HG03575 (cell line): ENCODE measurements around the gene WSCD1.

Source experiments
- ATAC-seq: cut with Tn5 transposase; IDR thresholded peaks from one replicate; pipeline ENCODE4 v1.9.1; 2021; ENCODE audit not compliant: unreplicated experiment, insufficient number of reproducible peaks, low FRiP score; ENCODE audit errors: extremely low read depth

WSCD1 gene

DNA sequence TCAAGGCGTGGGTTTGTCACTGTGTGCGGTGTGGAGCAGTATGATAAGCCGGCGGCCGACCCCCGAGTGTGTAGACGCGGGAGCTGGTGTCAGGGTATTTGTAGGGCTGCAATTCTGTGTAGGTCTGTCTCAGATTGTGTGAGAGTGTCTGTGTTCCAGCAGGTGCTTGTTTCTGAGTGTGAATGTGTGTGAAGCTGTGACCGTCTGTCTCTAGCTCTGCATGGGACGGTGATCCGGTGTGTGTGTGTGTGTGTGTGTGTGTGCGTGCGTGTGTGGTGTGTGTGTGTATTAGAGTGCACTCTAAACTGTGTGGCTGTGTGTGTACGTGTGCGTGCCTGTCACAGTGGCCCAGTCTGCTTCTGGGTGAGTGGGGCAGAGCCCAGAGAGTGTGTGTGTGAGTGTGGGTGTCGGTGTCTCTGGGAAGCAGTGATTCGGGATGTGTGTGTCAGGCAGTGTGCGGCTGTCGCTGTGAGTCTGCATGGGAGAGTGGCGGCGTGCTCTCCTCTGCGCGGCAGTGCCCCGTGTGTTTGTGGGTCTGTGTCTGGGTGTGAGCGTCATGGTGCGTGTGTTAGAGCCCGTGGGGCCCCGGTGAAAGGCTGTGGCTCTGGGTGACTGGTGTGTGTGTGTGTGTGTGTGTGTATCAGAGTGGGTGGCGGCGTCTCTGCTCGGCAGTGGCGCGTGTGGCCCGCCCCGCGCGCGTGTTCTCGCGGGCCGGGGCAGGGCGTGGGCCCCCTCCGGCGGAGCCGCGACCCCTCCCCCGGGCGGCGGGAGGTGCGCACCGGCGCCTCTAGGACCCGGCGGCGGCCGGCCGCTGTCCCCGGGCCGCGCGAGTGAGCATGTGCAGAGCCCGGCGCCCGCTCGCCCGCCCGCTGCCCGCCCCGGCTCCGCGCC, at the start of gene WSCD1:
WSCD1 (plus strand) TSS at position 841 of the 891 bp plus-strand sequence. CDS start 10,280 bp downstream, outside the sequence.
- ATAC-seq, result no peak

DNA sequence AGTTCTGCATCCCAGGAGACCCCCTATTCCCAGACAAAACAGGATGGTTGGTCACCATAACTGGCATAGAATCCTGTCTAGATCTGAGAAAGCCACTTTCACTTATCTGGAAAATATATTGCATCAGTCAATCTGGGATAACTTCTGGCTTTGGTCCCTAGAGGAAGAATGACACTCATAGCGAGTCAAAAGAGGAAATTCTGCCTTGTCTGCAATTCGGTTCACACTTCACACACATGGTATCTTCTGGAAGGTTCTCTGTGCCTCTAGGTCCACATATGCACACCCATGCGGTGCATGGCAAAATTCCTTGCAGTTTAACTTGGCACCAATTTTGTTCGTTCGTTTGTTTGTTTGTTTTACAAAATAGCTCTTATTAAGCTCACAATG, 49.2 kb upstream of the WSCD1 start:
- ATAC-seq, result no peak

DNA sequence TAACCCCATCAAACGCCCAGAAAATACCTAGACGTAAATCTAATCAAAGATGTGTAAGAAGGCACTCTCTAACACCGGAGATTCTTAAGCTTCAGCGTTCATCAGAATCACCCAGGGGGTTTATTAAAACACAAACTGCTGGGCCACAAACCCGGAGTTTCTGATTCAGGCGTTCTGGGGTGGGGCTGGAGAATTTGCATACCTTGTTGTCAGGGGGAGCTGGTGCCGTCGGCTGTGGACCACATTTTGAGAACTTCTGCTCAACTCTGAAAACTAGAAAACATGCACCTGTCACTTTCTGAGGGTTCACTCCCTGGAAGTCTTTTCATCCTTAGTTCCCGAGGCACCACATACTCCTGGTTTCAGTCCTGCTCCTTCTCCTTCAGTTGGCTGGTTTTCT, 48.6 kb upstream of the WSCD1 start:
- ATAC-seq, result no peak

DNA sequence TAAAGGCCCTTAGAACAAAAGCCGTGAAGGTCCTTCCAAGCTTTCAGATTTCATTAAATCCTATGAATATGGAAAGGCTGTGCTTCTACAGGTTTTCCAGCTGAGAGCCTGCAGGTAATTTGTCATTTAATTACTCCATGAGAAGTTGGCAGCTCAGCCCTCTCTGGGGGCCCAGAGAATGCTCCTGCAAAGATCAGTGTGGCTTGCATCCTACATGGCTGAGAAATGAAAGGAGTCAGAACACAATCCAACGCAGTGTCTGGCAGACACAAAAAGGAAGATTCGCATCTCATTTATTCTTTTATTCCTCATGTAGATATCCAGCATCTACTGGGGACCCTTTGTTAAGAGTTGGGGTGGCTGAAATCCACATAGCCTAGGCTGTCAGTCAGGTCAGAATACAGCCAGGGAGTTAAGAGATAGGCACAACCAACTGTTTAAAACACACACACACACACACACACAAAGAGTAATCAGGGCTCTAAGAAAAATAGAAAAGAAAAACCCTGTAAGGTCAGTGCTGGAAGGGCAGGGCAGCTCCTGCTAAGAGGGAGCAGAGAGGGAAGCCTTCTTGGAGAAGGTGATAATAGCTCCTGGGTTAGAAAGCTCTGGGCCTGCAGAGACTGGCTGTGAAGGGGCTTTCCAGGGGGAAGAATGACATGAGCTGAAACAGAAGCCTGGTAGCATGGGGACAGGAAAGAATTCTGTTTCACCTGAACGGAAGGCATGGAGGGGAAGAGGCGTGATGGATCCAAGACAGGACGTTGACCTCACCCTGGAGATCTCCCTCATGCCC, 46.9 kb upstream of the WSCD1 start:
- no peak for ATAC-seq

DNA sequence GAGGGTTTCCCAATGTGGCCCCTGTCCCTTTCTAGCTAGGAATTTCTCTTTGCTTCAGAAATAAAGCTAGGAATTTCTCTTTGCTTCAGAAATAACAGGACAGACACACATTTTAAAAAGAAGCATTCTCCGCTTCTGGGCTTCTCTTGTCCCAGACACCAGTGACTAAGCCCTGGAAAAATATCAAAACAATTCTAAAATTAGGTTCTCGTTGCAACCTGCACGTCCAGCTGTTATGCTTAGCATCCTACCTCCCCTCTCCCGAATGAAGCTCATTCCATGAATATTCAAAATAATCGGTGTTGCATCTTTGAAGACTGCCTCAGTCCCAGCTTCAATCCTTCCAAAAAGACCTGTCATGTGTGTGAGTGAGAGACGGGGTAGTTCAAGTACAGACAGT, 45.6 kb upstream of the WSCD1 start:
- ATAC-seq, result no peak

DNA sequence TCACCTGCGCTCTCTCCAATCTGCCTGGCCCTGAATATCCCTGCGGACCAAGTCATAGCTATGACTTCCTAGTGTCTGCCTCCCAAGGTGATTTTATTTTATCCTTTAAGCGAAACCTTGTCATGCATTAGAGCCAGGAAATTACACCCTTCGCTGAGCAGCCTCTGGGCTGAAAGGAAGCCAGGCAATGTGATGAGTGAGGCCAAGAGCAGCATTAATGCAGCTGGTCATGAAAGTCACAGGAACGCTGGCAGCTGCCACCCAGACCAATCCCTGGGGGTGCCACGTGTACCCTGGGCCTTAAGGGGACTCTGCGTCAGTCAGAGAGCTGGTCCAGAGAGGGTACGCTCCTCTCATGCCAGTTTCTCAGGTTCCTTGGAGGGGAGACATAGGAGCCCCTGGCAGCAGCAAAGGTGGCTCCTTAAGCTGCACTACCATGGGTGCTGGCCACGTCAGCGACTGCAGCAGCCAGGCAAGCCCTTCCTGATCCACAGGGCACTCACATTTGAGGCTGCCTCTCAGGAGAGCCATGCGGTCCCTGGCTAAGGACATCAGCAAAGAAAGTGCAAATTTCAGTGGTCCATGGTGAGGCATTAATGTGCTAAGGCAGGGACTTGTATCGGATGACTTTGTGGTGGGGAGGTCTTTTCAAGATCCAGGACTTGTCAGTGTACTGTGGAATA, 42.7 kb upstream of the WSCD1 start:
- ATAC-seq, result no peak

DNA sequence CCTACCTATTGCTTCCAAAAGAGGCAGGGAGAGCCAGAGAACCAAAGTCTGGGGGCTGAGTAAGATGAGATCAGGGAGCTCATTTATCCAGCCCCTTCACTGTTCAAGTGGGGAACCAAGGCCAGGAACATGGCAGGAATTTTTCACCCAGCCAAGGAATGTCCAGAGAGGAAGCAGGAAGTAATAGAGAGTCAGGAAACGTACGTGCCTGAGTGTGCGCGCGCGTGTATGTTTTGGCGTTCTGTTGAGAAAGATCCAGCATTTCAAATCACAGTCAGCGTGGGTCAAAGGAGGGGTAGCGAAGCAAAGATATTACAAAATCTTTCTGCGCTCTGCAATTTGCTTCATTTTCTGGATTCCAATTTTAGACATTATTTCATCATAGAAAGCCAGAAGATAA, 41.9 kb upstream of the WSCD1 start:
- no peak for ATAC-seq

DNA sequence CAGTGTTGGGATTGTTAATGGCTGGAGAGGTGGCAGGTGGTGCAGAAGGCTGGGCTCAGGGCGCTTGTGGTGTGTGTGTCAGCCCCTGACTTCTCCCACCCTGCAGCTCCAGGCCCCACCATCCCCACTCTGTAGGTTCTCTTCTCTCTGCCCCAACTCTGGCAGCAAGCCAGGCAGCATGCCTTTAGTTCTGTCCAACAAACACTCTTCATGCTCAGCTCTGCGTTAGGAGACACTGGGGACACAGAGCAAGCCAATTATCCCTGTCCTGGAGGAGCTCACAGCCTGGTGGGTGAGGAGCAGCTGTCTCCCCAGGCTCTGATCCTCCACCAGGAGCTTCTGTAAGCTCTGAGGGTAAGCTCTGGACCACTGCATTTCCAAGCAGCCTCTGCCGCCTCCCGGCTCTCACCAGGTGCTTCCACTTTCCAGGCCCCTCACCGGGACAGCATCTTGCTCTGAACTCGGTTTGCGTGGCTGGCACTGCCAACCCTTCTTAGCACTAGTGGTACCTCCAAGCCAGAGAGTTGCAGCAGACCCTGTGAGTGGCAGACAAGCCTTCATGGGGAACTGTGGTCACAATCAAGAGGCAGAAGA, 34.3 kb upstream of the WSCD1 start:
- ATAC-seq, result no peak

DNA sequence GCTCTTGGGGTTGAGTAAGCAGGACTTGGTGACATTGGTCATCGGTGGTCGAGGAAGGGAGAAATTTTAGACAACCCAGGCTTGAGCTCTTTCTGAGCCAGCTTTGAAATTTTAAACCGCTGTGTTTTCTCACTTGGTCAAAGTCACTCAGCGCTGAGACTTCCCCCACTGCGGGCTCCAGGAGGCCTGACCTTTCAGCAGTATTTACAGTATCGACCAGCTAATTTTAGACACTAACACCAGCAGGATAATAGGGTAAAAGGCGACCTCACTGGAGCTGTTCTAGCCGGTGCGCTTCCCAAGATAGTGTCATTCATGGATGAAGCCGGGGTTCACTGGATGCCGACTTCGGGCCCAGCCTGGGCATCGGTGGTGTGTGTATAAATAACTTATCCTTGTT, 29.7 kb upstream of the WSCD1 start:
- no peak for ATAC-seq

DNA sequence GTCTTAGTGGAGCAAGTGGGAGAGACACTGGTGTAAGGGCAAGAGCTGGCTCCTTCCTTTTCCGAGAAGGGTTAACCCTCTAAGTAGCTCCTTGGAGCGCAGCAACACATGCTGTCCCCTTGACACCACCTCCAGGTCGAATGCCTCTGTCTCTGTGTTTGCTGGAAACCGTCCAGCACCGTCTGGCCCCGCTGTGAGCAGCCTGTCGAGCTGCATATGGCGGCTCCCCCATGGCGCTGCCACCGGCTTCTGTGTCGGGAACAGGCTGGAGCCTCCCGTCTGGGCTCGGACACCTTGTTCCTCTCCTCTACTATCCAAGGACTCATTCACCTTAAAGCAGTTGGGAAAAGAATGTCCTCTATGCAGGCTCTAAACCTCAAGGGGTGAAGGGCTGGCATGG, 28.9 kb upstream of the WSCD1 start:
- no peak for ATAC-seq

DNA sequence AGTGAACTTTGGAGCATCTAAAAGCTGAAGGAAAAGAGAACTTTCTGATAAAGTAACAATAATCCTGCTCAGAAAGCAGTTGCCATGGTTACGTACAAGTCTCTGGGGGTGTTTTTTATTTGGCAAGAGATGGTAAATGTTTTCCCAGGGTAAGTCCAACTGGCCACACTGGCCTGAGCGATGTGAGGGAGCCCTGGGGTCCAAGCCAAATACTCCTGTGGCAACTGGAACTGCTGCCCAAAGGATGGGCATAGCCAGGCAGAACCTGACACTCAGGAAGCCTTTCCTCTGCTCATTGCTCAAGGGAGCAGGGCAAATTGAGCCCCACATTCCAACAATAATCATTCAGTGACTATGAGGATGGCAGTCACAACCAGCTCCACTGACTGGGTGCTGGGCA, 26.8 kb upstream of the WSCD1 start:
- ATAC-seq, result no peak

DNA sequence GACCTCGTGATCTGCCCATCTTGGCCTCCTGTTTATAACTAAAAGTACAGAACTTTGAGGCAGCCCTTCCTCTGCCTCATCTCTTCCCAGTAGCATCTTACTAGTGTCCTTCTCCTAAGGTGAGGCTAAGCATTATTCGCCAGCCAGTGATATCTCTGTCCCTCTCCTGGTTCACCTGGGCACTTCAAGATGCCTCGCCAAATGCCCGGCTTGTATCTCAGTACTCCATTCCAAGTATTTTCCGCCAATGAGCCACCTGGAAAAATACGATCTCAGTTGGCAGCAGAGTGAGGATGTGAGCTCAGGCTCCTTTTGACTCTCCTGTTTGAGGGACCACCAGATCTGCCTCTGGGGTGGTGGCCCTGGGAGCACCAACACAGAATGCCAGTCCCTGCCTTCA, 25.9 kb upstream of the WSCD1 start:
- ATAC-seq, result no peak

DNA sequence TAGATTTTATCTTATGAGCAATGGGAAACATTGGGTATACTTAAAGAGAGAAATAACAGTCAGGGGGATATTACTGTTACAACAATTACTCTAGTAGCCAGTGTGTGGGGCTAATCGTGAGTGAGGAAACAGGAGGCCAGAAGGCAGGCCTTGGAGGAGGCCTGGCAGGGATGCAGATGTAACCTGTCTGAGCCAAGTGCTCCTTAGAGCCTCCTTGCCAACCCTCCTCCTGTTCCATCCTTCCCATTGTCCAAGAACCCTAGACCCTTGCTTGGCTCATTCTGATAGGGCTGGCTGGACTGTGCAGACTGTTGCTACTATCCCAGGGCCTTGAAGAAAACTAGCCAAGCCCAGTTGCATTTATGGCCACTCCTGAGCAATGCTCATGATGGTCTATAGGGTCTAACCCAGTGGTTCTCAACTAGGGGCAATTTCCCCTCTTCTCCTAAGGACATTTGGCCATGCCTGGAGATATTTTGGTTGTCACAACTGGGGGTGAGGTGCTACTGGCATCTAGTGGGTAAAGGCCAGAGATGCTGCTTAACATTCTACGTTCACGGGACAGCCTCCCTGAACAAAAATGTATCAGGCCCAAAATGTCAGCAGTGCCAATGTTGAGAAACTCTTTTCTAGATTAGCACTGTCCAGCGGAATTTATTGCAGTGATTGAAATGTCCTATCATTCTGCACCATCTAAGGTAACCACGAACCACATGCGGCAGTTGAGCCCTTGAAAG, 24.4 kb upstream of the WSCD1 start:
- no peak for ATAC-seq

DNA sequence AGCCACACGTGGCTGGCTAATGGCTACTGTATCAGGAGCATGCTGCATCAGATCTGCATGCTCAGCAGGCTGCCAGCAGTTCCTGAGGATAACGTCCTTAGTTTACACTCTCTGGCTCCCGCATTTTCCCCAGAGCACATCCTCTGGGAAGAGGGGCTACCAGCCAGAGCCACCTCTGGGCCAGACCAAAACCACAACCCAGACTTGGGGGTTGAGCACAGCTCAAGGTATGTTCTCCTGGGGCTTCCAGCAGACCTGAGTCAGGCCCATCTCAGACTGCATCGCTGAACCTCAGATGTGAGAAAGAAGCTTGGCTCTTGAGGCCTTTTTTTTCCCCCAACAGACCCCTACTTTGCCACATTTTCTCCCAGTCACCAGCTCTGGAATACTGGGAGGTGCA, 23.7 kb upstream of the WSCD1 start:
- no peak for ATAC-seq

DNA sequence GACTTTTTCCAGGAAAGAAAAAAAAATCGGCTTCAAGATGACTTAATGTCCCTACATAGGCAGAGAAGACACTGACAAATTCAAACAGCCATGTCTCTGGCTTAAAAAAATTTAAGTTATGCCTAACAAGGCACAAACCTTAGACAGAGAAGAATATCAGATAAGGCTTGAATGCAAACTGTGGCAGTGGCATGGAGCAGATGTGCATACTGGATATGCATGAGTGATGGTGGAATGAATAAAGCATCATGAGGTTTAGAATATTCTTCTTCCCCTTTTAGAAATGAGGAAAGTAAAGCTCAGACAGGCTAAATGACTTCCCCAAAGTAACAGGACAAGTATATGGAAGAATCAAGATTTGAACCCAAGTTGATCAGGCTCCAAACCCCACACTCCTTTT, 23.2 kb upstream of the WSCD1 start:
- ATAC-seq, result no peak

DNA sequence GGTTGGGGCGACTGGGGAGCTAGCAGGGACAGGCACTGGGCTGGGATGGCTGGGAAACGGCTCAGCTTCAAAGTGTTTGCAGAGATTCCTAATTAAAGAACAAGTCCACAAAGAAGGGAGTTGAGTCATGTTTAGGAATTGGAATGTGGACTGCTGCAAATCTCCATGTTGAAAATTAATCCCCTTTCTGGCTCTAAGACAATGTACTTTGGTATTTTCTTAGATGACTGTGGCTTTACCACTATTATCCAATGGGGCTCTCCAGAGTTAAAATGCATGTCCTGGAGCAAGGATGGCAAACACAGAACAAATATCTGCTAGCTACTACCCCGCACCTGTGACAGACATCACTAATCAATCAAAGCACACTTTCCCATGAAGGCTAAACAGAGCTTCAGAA, 22.2 kb upstream of the WSCD1 start:
- no peak for ATAC-seq

DNA sequence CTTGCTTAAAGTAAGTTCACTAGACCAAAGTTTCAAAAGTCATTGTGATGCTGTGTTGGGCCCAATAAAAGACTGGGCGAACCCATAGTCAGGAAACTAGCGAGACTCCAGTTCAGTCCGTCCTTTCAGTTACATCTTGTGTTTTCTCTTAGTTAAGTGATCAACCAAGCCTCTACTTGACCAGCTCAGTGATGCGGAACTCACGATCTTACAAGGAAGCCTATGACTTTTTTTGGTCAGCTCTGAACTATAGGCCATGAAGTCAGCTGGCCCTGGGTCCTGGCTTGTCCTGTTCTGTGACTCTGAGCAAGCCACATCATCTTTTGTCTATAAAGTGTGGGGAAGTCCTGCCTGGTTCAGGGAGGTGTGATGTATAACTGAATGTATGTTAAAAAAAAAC, 21.7 kb upstream of the WSCD1 start:
- no peak for ATAC-seq

DNA sequence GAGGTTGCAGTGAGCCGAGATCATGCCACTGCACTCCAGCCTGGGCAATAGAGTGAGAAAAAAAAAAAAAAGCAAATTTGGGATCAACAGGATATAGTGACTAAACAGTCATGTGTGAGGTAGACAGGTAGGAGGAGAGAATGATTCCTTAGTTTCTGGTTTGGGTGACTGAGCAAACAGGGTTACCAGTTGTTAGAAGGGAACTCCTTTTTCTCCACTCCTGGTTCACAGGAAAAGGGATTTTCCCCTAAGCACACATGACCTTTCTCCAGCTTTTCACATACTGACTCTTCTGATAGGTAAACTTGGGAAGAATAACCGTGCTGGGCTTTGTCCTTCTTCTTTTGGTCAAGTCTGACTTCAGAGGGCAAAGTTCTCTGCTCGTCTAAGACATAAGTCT, 17.3 kb upstream of the WSCD1 start:
- no peak for ATAC-seq

DNA sequence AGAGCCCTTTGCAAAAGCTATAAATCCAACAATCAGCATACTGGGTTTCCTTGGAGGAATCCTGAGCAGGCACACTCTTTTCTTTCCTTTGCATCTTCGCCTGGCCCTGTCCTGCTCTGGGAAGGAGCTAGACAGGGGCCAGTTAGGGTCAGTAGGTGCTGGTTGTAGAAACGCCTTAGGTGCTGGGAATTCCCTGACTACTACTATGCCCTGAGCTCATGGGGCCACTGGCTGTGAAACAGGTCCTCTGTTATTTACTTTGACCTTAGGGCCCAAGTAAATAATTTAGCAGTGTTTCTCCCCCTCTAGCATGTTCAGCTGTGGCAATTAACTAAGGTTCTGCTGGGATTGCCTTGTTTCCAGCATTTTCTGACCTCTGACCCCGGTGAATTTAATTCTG, 15.8 kb upstream of the WSCD1 start:
- ATAC-seq, result no peak
